Adrenal gland (tissue), 5 donors: ENCODE results near the gene MUC2.

Experiments
- CTCF ChIP-seq, 6 experiments: fragments of 450-650 bp in 4 of 6; fragments of 200-600 bp in 2 of 6; sonication (generic) in 1 of 6; IDR thresholded peaks; 1 replicate in 5 of 6; 2 replicates in 1 of 6; pipeline versions ENCODE4 v1.5.1 to v1.8.0; 2016 to 2021; ENCODE audit warnings: antibody characterized with exemption in 6 of 6, mild to moderate bottlenecking in 2 of 6, moderate library complexity in 1 of 6
- POLR2A ChIP-seq, 2 donors: fragments of 450-650 bp; IDR thresholded peaks; one replicate each; pipeline ENCODE4 v1.6.1; 2017; ENCODE audit warnings: antibody characterized with exemption in 2 of 2, mild to moderate bottlenecking in 2 of 2, moderate library complexity in 1 of 2
- donor health status: DM: no; HTN: no; CAD: no.

GRCh38 chr11:1028291-1028540 is 46.5 kb upstream of the MUC2 start:
- TF ChIP-seq CTCF (IDR thresholded peaks at IDR 0.05), result no peak
- TF ChIP-seq POLR2A (IDR thresholded peaks at IDR 0.05), result no peak
